Lower leg skin (tissue), 4 donors: ENCODE data around the gene RB1. TPM values are rescaled to one million over a fixed set of nuclear protein-coding genes. Genes with fewer than 3 reads are reported as not detected.

Source experiments
- DNase-seq, 2 donors: peaks; one replicate each; pipeline ENCODE4 v3.0.0-alpha.2; 2019; ENCODE audit warnings: low spot score in 2 of 2
- H3K4me3 ChIP-seq: fragments of 200-600 bp; sonication (generic); 2 replicates; pipeline ENCODE4 v1.5.1; 2017; ENCODE audit warnings: mild to moderate bottlenecking, low read depth; ENCODE audit not compliant: poor library complexity, severe bottlenecking
- POLR2A ChIP-seq, 2 donors: fragments of 450-650 bp; IDR thresholded peaks; one replicate each; pipeline ENCODE4 v1.6.1; 2016 to 2017; ENCODE audit warnings: antibody characterized with exemption in 2 of 2, mild to moderate bottlenecking in 1 of 2, moderate library complexity in 1 of 2
- WGBS, 2 donors: methylation state at CpG; one replicate each; pipeline ENCODE4 v1.1.5; 2018; 5-methylcytosine and 5-hydroxymethylcytosine counted together
- intact Hi-C: fragments of 100-400 bp; cut with DNase I; formaldehyde crosslinking; loops from one replicate; pipeline ENCODE4 v1.15.0; 2023; ENCODE audit warnings: low total_unique reads
- total RNA-seq, 4 donors: library from RNA; depleted of rRNA; stranded (reverse); fragments of >200 nt; gene quantifications; one replicate each; pipeline ENCODE4 v1.1.0, GENCODE V29; 2016
- TF ChIP-seq, protein P1 (sequence below), 3 donors: fragments of 450-650 bp; IDR thresholded peaks; one replicate each; pipeline ENCODE4 v1.5.1; 2016; ENCODE audit warnings: antibody characterized with exemption in 3 of 3, mild to moderate bottlenecking in 3 of 3, moderate library complexity in 2 of 3

Gene RB1
- 10 to 100 TPM; 15.8 to 20.0 (median 16.4) TPM for total RNA-seq

GRCh38 chr13:48303359-48304142 is at the start of gene RB1:
Gene RB1 (plus strand): TSS chr13:48303751. CDS start chr13:48303913, 162 bp downstream.
- peak within 1 kb of the TSS; percentile 98 for H3K4me3 ChIP-seq
- WGBS, 2 donors = 1% methylated on average over 13 to 62 of the region's 96 CpGs
- peak; percentile 87 to 98 for DNase-seq
- intact Hi-C loops = no loop called here
- peak in 1 of 2 donors; percentile 96 for TF ChIP-seq POLR2A (IDR thresholded peaks at IDR 0.05)
- TF ChIP-seq, protein P1, sequence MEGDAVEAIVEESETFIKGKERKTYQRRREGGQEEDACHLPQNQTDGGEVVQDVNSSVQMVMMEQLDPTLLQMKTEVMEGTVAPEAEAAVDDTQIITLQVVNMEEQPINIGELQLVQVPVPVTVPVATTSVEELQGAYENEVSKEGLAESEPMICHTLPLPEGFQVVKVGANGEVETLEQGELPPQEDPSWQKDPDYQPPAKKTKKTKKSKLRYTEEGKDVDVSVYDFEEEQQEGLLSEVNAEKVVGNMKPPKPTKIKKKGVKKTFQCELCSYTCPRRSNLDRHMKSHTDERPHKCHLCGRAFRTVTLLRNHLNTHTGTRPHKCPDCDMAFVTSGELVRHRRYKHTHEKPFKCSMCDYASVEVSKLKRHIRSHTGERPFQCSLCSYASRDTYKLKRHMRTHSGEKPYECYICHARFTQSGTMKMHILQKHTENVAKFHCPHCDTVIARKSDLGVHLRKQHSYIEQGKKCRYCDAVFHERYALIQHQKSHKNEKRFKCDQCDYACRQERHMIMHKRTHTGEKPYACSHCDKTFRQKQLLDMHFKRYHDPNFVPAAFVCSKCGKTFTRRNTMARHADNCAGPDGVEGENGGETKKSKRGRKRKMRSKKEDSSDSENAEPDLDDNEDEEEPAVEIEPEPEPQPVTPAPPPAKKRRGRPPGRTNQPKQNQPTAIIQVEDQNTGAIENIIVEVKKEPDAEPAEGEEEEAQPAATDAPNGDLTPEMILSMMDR (IDR thresholded peaks at IDR 0.05) = no peak

DNA sequence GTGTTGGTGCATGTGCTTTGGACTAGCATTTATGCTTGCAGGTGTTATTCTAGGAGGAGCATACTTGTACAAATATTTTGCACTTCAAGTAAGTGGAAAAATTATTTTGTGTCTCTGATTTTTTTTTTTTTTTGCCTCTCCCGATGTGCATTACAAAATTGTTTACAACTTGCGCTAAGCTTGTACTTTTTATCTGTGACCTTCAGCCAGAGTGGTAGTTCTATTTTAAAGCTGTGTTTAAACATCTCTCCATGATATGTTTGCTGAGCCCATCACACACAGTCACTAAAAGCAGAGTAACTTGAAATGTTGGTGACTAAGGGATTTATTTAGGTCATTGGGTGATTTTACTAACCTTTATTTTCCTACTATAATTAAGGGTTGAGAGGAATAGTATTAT is 49.7 kb upstream of the RB1 start:
- TF ChIP-seq POLR2A (IDR thresholded peaks at IDR 0.05) = no peak
- TF ChIP-seq, protein P1 (IDR thresholded peaks at IDR 0.05) = no peak

DNA sequence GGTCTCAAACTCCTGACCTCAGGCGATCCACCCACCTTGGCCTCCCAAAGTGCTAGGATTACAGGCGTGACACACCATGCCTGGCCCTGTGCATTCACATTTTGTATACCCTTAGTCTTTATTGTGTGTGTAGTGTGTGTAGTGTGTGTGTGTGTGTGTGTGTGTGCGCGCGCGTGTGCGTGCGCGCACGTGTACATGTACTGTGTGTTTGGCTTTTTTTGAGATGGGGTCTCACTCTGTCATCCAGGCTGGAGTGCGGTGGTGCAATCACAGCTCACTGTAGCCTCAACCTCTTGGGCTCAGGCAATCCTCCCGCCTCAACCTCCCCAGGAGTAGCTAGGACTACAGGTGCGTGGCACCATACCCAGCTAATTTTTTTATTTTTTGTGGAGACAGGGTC is 48.5 kb upstream of the RB1 start:
- no peak for DNase-seq
- intact Hi-C loops = no loop called here
- 94 to 97% methylated on average over 13 of the region's 13 CpGs for WGBS, 2 donors
- no peak for TF ChIP-seq POLR2A (IDR thresholded peaks at IDR 0.05)
- TF ChIP-seq, protein P1 (IDR thresholded peaks at IDR 0.05) = no peak
- H3K4me3 ChIP-seq = no peak overlapping the region

More for the DNA sequence above, 49.7 kb upstream of the RB1 start:
- WGBS, 2 donors = 83 to 84% methylated on average over 2 of the region's 2 CpGs
- no peak for DNase-seq
- intact Hi-C loops = no loop called here
- no peak overlapping the region for H3K4me3 ChIP-seq

- 49 to 67% methylated on average over 1 of the region's 1 CpG for WGBS, 2 donors
- no peak overlapping the region for H3K4me3 ChIP-seq
- intact Hi-C loops = no loop called here
- no peak for DNase-seq
- TF ChIP-seq, protein P1 (IDR thresholded peaks at IDR 0.05) = no peak
- TF ChIP-seq POLR2A (IDR thresholded peaks at IDR 0.05) = no peak
Observed at GRCh38 chr13:48255954-48256353, 47.6 kb upstream of the RB1 start.

DNA sequence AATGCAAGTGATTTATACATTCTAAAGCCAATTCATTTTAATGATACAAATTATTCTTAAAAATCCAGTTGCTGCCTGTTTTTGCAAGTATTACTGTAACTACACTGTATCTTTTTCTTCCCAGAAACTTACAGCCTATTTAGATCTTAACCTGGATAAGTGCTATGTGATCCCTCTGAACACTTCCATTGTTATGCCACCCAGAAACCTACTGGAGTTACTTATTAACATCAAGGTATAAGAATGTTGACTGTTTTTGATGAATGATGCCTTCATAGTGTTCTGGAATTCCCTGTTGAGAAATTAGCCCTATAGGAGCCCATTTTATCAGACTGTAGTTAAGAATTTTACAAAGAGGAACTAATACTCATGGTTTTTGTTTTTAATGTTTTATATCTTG is 45.5 kb upstream of the RB1 start:
- no peak for DNase-seq
- no peak overlapping the region for H3K4me3 ChIP-seq
- intact Hi-C loops = no loop called here
- TF ChIP-seq POLR2A (IDR thresholded peaks at IDR 0.05) = no peak
- TF ChIP-seq, protein P1 (IDR thresholded peaks at IDR 0.05) = no peak

DNA sequence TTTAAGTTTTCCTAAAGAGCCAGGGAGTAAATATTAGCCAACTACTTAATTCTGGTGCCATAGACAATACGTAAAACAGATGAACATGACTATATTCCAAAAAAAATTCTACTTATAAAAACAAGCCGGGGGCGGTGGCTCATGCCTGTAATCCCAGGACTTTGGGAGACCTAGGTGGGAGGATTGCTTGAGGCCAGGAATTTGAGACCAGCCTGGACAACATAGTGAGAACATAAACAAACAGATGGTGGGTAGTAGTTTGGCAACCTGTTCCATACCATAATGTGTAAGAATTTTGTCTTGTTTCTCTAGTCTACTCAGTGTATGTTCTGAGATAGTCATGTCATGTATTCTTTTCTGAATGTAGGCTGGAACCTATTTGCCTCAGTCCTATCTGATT is 45.1 kb upstream of the RB1 start:
- 79 to 84% methylated on average over 3 of the region's 3 CpGs for WGBS, 2 donors
- intact Hi-C loops = no loop called here
- TF ChIP-seq POLR2A (IDR thresholded peaks at IDR 0.05) = no peak
- TF ChIP-seq, protein P1 (IDR thresholded peaks at IDR 0.05) = no peak
- no peak overlapping the region for H3K4me3 ChIP-seq
- no peak for DNase-seq
